SU-DHL-6 (cell line): ENCODE data around the gene RIMBP2.

Experiments
- H2AFZ ChIP-seq: fragments of 200-600 bp; sonication (generic); 2 replicates; pipeline ENCODE4 v1.6.1; 2014; ENCODE audit warnings: low read depth, mild to moderate bottlenecking, moderate library complexity, mixed read lengths, antibody characterized with exemption, low read length; ENCODE audit not compliant: severe bottlenecking
- H3F3A ChIP-seq: fragments of 200-600 bp; shearing (Covaris generic); 2 replicates; pipeline ENCODE4 v1.6.0; 2016; ENCODE audit warnings: antibody characterized with exemption, mild to moderate bottlenecking; ENCODE audit not compliant: insufficient read depth
- H3K27ac ChIP-seq: fragments of 200-600 bp; sonication (generic); 2 replicates; pipeline ENCODE4 v1.5.1; 2016; ENCODE audit warnings: low read depth, mild to moderate bottlenecking, low read length, moderate library complexity, mixed read lengths
- H3K27me3 ChIP-seq: fragments of 200-600 bp; sonication (generic), shearing (Covaris generic); 2 replicates; pipeline ENCODE4 v1.6.0; 2014; ENCODE audit warnings: mild to moderate bottlenecking, low read length
- H3K36me3 ChIP-seq: fragments of 200-600 bp; sonication (generic); 2 replicates; pipeline ENCODE4 v1.6.1; 2014; ENCODE audit warnings: mild to moderate bottlenecking, low read length, mixed read lengths
- H3K4me2 ChIP-seq: fragments of 300-600, 200-600 bp; shearing (Covaris generic), sonication (generic); 2 replicates; pipeline ENCODE4 v1.6.0; 2014; ENCODE audit warnings: low read length, low read depth, mild to moderate bottlenecking; ENCODE audit not compliant: poor library complexity, severe bottlenecking
- H3K4me3 ChIP-seq: fragments of 200-600 bp; sonication (generic); 2 replicates; pipeline ENCODE4 v1.5.1; 2014; ENCODE audit warnings: antibody characterized with exemption, low read length, mild to moderate bottlenecking, mixed read lengths; ENCODE audit not compliant: insufficient read depth, poor library complexity, severe bottlenecking
- H3K79me2 ChIP-seq: fragments of 200-600 bp; sonication (generic); 2 replicates; pipeline ENCODE4 v1.6.1; 2014; ENCODE audit warnings: mild to moderate bottlenecking, low read length, moderate library complexity; ENCODE audit not compliant: insufficient read depth
- H3K9ac ChIP-seq: fragments of 200-600 bp; sonication (generic); 2 replicates; pipeline ENCODE4 v1.7.0; 2014; ENCODE audit warnings: mild to moderate bottlenecking, low read length
- H3K9me2 ChIP-seq: fragments of 200-600 bp; sonication (generic); replicated peaks from 2 replicates; pipeline ENCODE4 v1.6.1; 2014; ENCODE audit warnings: low read length; ENCODE audit not compliant: insufficient read depth
- H3K9me3 ChIP-seq: fragments of 200-600 bp; sonication (generic); 2 replicates; pipeline ENCODE4 v1.6.1; 2014; ENCODE audit warnings: low read length, mixed read lengths; ENCODE audit not compliant: insufficient read depth
- H4K20me1 ChIP-seq: fragments of 200-600 bp; sonication (generic); 2 replicates; pipeline ENCODE4 v1.6.1; 2014; ENCODE audit warnings: low read depth, mild to moderate bottlenecking, antibody characterized with exemption, low read length, moderate library complexity, mixed read lengths
- EZH2phosphoT487 ChIP-seq: fragments of 200-600 bp; sonication (generic), shearing (Covaris generic); conservative IDR thresholded peaks from 2 replicates; pipeline ENCODE4 v1.6.1; 2018; ENCODE audit warnings: mild to moderate bottlenecking, antibody characterized with exemption, low read length, moderate library complexity, mixed read lengths
- TF ChIP-seq, protein P1 (sequence below): fragments of 200-600 bp; sonication (generic); IDR thresholded peaks from one replicate; pipeline ENCODE4 v1.5.1; 2017; ENCODE audit warnings: antibody characterized with exemption, mild to moderate bottlenecking, low read length, moderate library complexity; ENCODE audit not compliant: insufficient read depth, poor library complexity, severe bottlenecking

RIMBP2 gene

DNA sequence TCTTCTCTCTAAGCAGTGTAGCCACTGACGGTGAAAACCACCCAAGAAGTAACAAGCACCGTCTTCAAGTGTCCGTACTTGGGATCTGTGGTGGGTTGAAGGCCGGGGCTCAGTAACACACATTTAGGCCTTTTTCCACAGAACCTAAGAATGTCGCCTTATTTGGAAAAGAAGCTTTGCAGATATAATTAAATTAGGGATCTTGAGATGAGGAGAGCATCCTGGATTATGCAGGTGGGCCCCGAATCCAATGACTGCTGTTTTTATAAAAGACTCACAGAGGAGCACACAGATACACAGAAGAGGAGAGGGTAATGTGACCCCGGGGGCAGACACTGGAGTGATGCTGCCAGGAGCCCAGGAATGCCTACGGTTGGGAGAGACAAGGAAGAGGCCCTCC lies 46.3 kb downstream of the RIMBP2 start:
- H3K79me2 ChIP-seq, result no peaks in the 10 kb centered on the region
- no peaks in the 10 kb centered on the region for H3K27me3 ChIP-seq
- H3K9ac ChIP-seq, result no peak overlapping the region
- H3K9me2 ChIP-seq, result no peaks in the 10 kb centered on the region
- no peaks in the 10 kb centered on the region for H4K20me1 ChIP-seq
- TF ChIP-seq, protein P1, sequence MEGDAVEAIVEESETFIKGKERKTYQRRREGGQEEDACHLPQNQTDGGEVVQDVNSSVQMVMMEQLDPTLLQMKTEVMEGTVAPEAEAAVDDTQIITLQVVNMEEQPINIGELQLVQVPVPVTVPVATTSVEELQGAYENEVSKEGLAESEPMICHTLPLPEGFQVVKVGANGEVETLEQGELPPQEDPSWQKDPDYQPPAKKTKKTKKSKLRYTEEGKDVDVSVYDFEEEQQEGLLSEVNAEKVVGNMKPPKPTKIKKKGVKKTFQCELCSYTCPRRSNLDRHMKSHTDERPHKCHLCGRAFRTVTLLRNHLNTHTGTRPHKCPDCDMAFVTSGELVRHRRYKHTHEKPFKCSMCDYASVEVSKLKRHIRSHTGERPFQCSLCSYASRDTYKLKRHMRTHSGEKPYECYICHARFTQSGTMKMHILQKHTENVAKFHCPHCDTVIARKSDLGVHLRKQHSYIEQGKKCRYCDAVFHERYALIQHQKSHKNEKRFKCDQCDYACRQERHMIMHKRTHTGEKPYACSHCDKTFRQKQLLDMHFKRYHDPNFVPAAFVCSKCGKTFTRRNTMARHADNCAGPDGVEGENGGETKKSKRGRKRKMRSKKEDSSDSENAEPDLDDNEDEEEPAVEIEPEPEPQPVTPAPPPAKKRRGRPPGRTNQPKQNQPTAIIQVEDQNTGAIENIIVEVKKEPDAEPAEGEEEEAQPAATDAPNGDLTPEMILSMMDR, result no peak
- TF ChIP-seq EZH2phosphoT487, result no peak
- no peaks in the 10 kb centered on the region for H3K36me3 ChIP-seq
- H3K9me3 ChIP-seq, result no peaks in the 10 kb centered on the region
- H3F3A ChIP-seq, result no peaks in the 10 kb centered on the region
- no peak overlapping the region for H3K27ac ChIP-seq
- no peak overlapping the region for H3K4me3 ChIP-seq
- H3K4me2 ChIP-seq, result no peak overlapping the region
- H2AFZ ChIP-seq, result no peak overlapping the region

DNA sequence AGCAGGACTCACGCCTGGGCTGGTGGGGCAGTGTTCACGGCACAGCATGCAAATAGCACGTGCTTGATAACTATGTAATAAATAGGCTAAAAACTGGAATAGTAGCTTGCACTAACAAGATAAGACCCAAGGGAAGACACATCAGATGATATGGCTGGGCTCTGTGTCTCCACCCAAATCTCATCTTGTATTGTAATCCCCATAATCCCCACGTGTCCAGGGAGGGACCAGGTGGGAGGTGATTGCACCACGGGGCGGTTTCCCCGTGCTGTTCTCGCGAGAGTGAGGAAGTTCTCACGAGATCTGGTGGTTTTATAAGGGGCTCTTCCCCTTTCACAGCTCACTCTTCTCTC lies 46.9 kb downstream of the RIMBP2 start:
- TF ChIP-seq EZH2phosphoT487, result no peak
- TF ChIP-seq, protein P1, result no peak
- no peaks in the 10 kb centered on the region for H3K36me3 ChIP-seq
- H3K9me3 ChIP-seq, result no peaks in the 10 kb centered on the region
- H2AFZ ChIP-seq, result no peak overlapping the region
- H4K20me1 ChIP-seq, result no peaks in the 10 kb centered on the region
- no peak overlapping the region for H3K27ac ChIP-seq
- H3F3A ChIP-seq, result no peaks in the 10 kb centered on the region
- H3K4me2 ChIP-seq, result no peak overlapping the region
- H3K9ac ChIP-seq, result no peak overlapping the region
- H3K27me3 ChIP-seq, result no peaks in the 10 kb centered on the region
- no peak overlapping the region for H3K4me3 ChIP-seq
- no peaks in the 10 kb centered on the region for H3K9me2 ChIP-seq
- no peaks in the 10 kb centered on the region for H3K79me2 ChIP-seq

- H3K27ac ChIP-seq, result no peak overlapping the region
- H4K20me1 ChIP-seq, result no peaks in the 10 kb centered on the region
- no peak overlapping the region for H3K4me2 ChIP-seq
Observed at GRCh38 chr12:130668286-130669204, 47.6 kb downstream of the RIMBP2 start.

More at GRCh38 chr12:130668286-130669204, 47.6 kb downstream of the RIMBP2 start:
- Histone ChIP-seq H2AFZ (no peak overlapping the region), H3K4me3 (no peak overlapping the region), H3F3A (no peaks in the 10 kb centered on the region), H3K9me2 (no peaks in the 10 kb centered on the region), H3K27me3 (no peaks in the 10 kb centered on the region), H3K36me3 (no peaks in the 10 kb centered on the region), H3K79me2 (no peaks in the 10 kb centered on the region), H3K9me3 (no peaks in the 10 kb centered on the region), H3K9ac (no peak overlapping the region)
- TF ChIP-seq, protein P1, result no peak
- TF ChIP-seq EZH2phosphoT487, result no peak
